ENCODE data around the gene PHKA1. TPM values are rescaled to one million over a fixed set of nuclear protein-coding genes. Genes with fewer than 3 reads are reported as not detected.

The PHKA1 gene
- total RNA-seq, 1 donor from 2014 or later: 10.9 TPM

GRCh38 chrX:72705111-72705510 is 9.0 kb downstream of the PHKA1 start:
- TF ChIP-seq CTCF (conservative IDR thresholded peaks at IDR 0.05): no peak
- no peak for DNase-seq (ENCODE audit: extremely low spot score, unreplicated experiment)
- H3K9me3 Mint-ChIP-seq: no peaks in the 10 kb centered on the region
- no peaks in the 10 kb centered on the region for H3K27me3 Mint-ChIP-seq
- H3K4me1 Mint-ChIP-seq (ENCODE audit: unreplicated experiment): no peaks in the 10 kb centered on the region
- H3K4me3 Mint-ChIP-seq: no peak overlapping the region
- H3K36me3 Mint-ChIP-seq: no peaks in the 10 kb centered on the region
- H3K27ac Mint-ChIP-seq: no peak overlapping the region

- no peak overlapping the region for H3K27ac Mint-ChIP-seq
- no peaks in the 10 kb centered on the region for H3K9me3 Mint-ChIP-seq
- no peaks in the 10 kb centered on the region for H3K27me3 Mint-ChIP-seq
- peaks cover 3% of the 10 kb centered on the region for H3K36me3 Mint-ChIP-seq
- H3K4me1 Mint-ChIP-seq (ENCODE audit: unreplicated experiment): no peaks in the 10 kb centered on the region
- H3K4me3 Mint-ChIP-seq: no peak overlapping the region
- no peak for TF ChIP-seq CTCF (conservative IDR thresholded peaks at IDR 0.05)
- no peak for DNase-seq (ENCODE audit: extremely low spot score, unreplicated experiment)
Measured at GRCh38 chrX:72694170-72694569, 19.9 kb downstream of the PHKA1 start.

- TF ChIP-seq CTCF (conservative IDR thresholded peaks at IDR 0.05): no peak
- H3K4me1 Mint-ChIP-seq (ENCODE audit: unreplicated experiment): no peaks in the 10 kb centered on the region
- H3K36me3 Mint-ChIP-seq: peaks cover 3% of the 10 kb centered on the region
- H3K27ac Mint-ChIP-seq: no peak overlapping the region
- H3K4me3 Mint-ChIP-seq: no peak overlapping the region
- no peaks in the 10 kb centered on the region for H3K27me3 Mint-ChIP-seq
- no peak for DNase-seq (ENCODE audit: extremely low spot score, unreplicated experiment)
- H3K9me3 Mint-ChIP-seq: no peaks in the 10 kb centered on the region
Measured at GRCh38 chrX:72693477-72693876, 20.6 kb downstream of the PHKA1 start.

GRCh38 chrX:72687396-72687795 is 26.7 kb downstream of the PHKA1 start:
- no peaks in the 10 kb centered on the region for H3K27me3 Mint-ChIP-seq
- no peaks in the 10 kb centered on the region for H3K9me3 Mint-ChIP-seq
- no peaks in the 10 kb centered on the region for H3K4me1 Mint-ChIP-seq (ENCODE audit: unreplicated experiment)
- no peak for TF ChIP-seq CTCF (conservative IDR thresholded peaks at IDR 0.05)
- H3K27ac Mint-ChIP-seq: no peak overlapping the region
- H3K4me3 Mint-ChIP-seq: no peak overlapping the region
- DNase-seq (ENCODE audit: extremely low spot score, unreplicated experiment): no peak
- peaks cover 5% of the 10 kb centered on the region for H3K36me3 Mint-ChIP-seq

- no peak overlapping the region for H3K4me3 Mint-ChIP-seq
- H3K36me3 Mint-ChIP-seq: peaks cover 5% of the 10 kb centered on the region
- no peaks in the 10 kb centered on the region for H3K27me3 Mint-ChIP-seq
- no peaks in the 10 kb centered on the region for H3K4me1 Mint-ChIP-seq (ENCODE audit: unreplicated experiment)
- no peak for TF ChIP-seq CTCF (conservative IDR thresholded peaks at IDR 0.05)
- DNase-seq (ENCODE audit: extremely low spot score, unreplicated experiment): no peak
- H3K9me3 Mint-ChIP-seq: no peaks in the 10 kb centered on the region
- peak overlapping the region; percentile 73 for H3K27ac Mint-ChIP-seq
Measured at GRCh38 chrX:72685810-72686456, 28.2 kb downstream of the PHKA1 start.

- H3K36me3 Mint-ChIP-seq: peaks cover 5% of the 10 kb centered on the region
- H3K4me3 Mint-ChIP-seq: no peak overlapping the region
- H3K27ac Mint-ChIP-seq: peak overlapping the region; percentile 16
- H3K27me3 Mint-ChIP-seq: no peaks in the 10 kb centered on the region
- TF ChIP-seq CTCF (conservative IDR thresholded peaks at IDR 0.05): no peak
- DNase-seq (ENCODE audit: extremely low spot score, unreplicated experiment): no peak
- no peaks in the 10 kb centered on the region for H3K4me1 Mint-ChIP-seq (ENCODE audit: unreplicated experiment)
- H3K9me3 Mint-ChIP-seq: no peaks in the 10 kb centered on the region
Measured at GRCh38 chrX:72685018-72685417, 29.1 kb downstream of the PHKA1 start.
